HepG2 (cell line): Measurements from ENCODE around the gene APOC4. TPM values are rescaled to one million over a fixed set of nuclear protein-coding genes. Genes with fewer than 3 reads are reported as not detected.

Experiments
- GATAD2A ChIP-seq: IDR thresholded peaks from 2 replicates; pipeline ENCODE4 v1.6.1; 2016
- HNRNPL ChIP-seq: fragments of 200-400 bp; formaldehyde crosslinking; IDR thresholded peaks from 2 replicates; pipeline ENCODE4 v1.6.1; 2017; ENCODE audit warnings: mild to moderate bottlenecking, low read depth, low read length
- HOXA7 ChIP-seq: sonication (generic); formaldehyde crosslinking; IDR thresholded peaks from 2 replicates; pipeline ENCODE4 v1.8.1; 2022; ENCODE audit warnings: mild to moderate bottlenecking, missing genetic modification reagents, moderate library complexity
- KLF12 ChIP-seq: sonication (generic); formaldehyde crosslinking; IDR thresholded peaks from 2 replicates; pipeline ENCODE4 v1.4.0; 2020; ENCODE audit warnings: missing genetic modification reagents, borderline replicate concordance
- MIER3 ChIP-seq: IDR thresholded peaks from 2 replicates; pipeline ENCODE4 v1.6.1; 2016; ENCODE audit warnings: missing compliant biosample characterization, borderline replicate concordance
- NCOA2 ChIP-seq: sonication (generic); formaldehyde crosslinking; IDR thresholded peaks from 2 replicates; pipeline ENCODE4 v1.8.0; 2022; ENCODE audit warnings: inconsistent platforms
- POGZ ChIP-seq: sonication (generic); formaldehyde crosslinking; IDR thresholded peaks from 2 replicates; pipeline ENCODE4 v1.4.0; 2020; ENCODE audit warnings: mild to moderate bottlenecking, missing genetic modification reagents
- REL ChIP-seq: sonication (generic); formaldehyde crosslinking; conservative IDR thresholded peaks from 2 replicates; pipeline ENCODE4 v1.8.0; 2022; ENCODE audit warnings: mild to moderate bottlenecking, missing genetic modification reagents, moderate library complexity
- XRCC5 ChIP-seq: fragments of 200-400 bp; formaldehyde crosslinking; optimal IDR thresholded peaks from 2 replicates; pipeline ENCODE3; 2017; ENCODE audit warnings: mild to moderate bottlenecking, low read length
- ZNF136 ChIP-seq: sonication (generic); formaldehyde crosslinking; IDR thresholded peaks from 2 replicates; pipeline ENCODE4 v1.8.1; 2022; ENCODE audit warnings: low read depth, mild to moderate bottlenecking, moderate library complexity, missing genetic modification reagents
- ZNF598 ChIP-seq: sonication (generic); formaldehyde crosslinking; IDR thresholded peaks from 2 replicates; pipeline ENCODE4 v1.5.1; 2020; ENCODE audit warnings: mild to moderate bottlenecking, missing genetic modification reagents, borderline replicate concordance
- ZNF616 ChIP-seq: sonication (generic); formaldehyde crosslinking; IDR thresholded peaks from 2 replicates; pipeline ENCODE4 v1.5.0; 2020; ENCODE audit warnings: low read depth, mild to moderate bottlenecking, missing genetic modification reagents
- ZNF749 ChIP-seq: sonication (generic); formaldehyde crosslinking; IDR thresholded peaks from 2 replicates; pipeline ENCODE4 v1.8.0; 2022; ENCODE audit warnings: mild to moderate bottlenecking, missing genetic modification reagents, moderate library complexity, borderline replicate concordance
- ZSCAN22 ChIP-seq: sonication (generic); formaldehyde crosslinking; IDR thresholded peaks from 2 replicates; pipeline ENCODE4 v1.4.0; 2020; ENCODE audit warnings: mild to moderate bottlenecking, missing genetic modification reagents
- polyA plus RNA-seq, 8 experiments: library from polyadenylated mRNA; depleted of rRNA in 3 of 8; stranded (reverse) in 7 of 8; unstranded in 1 of 8; fragments of >200 nt; fragmentation: Illumina TruSeq in 4 of 8; extraction: Trizol in 4 of 8; gene quantifications; 2 replicates each; pipeline versions ENCODE4 v1.2.1 to v1.2.3, GENCODE V29; 2011 to 2016; ENCODE audit warnings: low read depth in 4 of 8, missing spikeins in 1 of 8, mixed read lengths in 1 of 8; ENCODE audit not compliant: insufficient read depth in 1 of 8
- total RNA-seq, 5 experiments: library from RNA; depleted of rRNA; stranded (reverse); fragments of >200 nt; fragmentation: Illumina TruSeq; extraction: Trizol; gene quantifications; 2 replicates each; pipeline ENCODE4 v1.2.3, GENCODE V29; 2016; ENCODE audit warnings: low read depth in 1 of 5
- TF ChIP-seq, protein P1 (sequence below), 2 experiments: sonication (generic) in 1 of 2; formaldehyde crosslinking in 1 of 2; IDR thresholded peaks; 2 replicates each; pipeline versions ENCODE4 v1.5.1 to v1.6.1; 2011 to 2020; ENCODE audit warnings: borderline replicate concordance in 1 of 2, low read depth in 1 of 2, low read length in 1 of 2, mild to moderate bottlenecking in 1 of 2, missing genetic modification reagents in 1 of 2, moderate library complexity in 1 of 2
- TF ChIP-seq, protein P2 (sequence below): sonication (generic); formaldehyde crosslinking; IDR thresholded peaks from 2 replicates; pipeline ENCODE4 v1.5.0; 2020; ENCODE audit warnings: missing genetic modification reagents
- TF ChIP-seq, protein P3 (sequence below): sonication (generic); formaldehyde crosslinking; IDR thresholded peaks from 2 replicates; pipeline ENCODE4; 2020; ENCODE audit warnings: missing genetic modification reagents, mild to moderate bottlenecking, borderline replicate concordance
- TF ChIP-seq, protein P4 (sequence below): IDR thresholded peaks from 2 replicates; pipeline ENCODE4 v1.4.0; 2020; ENCODE audit warnings: mild to moderate bottlenecking, missing genetic modification reagents
- TF ChIP-seq, protein P5 (sequence below): sonication (generic); formaldehyde crosslinking; IDR thresholded peaks from 2 replicates; pipeline ENCODE4 v1.4.0; 2020; ENCODE audit warnings: missing genetic modification reagents; ENCODE audit errors: not compliant biosample characterization

Gene APOC4
- total and polyA plus RNA-seq, 2 of the 13 experiments (the other 11 are each of a cell fraction or from before 2014, with no cell fraction given): 0.46 TPM; not detected in 1

DNA sequence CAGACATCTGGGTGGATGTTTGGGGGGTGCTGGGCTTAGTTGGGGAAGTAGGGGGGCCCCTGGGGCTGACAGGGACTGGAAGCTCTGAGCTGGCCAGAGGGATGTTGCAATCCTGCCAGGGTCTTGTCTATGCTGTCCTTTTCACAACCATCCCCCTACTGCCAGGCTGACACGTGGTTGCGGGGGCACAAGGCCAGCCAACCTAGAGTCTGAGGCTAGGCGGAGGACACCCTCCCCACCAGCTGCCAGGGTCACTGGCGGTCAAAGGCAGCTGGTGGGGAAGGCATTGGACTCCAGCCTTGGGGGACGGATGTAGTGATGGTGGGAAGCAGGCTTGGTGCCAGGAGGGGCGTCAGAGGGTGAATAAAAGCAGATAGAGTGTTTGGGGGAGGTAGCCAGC is 29.2 kb upstream of the APOC4 start (continued):
- TF ChIP-seq XRCC5 (no peak), POGZ (CRISPR knock-in tag) (no peak; the same call in 1 of the 2 replicates), ZNF136 (CRISPR knock-in tag) (no peak), MIER3 (CRISPR knock-in tag) (peak; percentile 92; the same call in 1 of the 2 replicates), HOXA7 (0 out of 2 replicates have a peak, but pooled peaks have one; percentile 68), ZSCAN22 (CRISPR knock-in tag) (no peak), ZNF749 (no peak), HNRNPL (peak; percentile 94), NCOA2 (peak; percentile 82), KLF12 (CRISPR knock-in tag) (no peak), GATAD2A (peak; percentile 97), REL (CRISPR knock-in tag) (no peak), ZNF616 (CRISPR knock-in tag) (no peak), ZNF598 (no peak)
- TF ChIP-seq, protein P1, sequence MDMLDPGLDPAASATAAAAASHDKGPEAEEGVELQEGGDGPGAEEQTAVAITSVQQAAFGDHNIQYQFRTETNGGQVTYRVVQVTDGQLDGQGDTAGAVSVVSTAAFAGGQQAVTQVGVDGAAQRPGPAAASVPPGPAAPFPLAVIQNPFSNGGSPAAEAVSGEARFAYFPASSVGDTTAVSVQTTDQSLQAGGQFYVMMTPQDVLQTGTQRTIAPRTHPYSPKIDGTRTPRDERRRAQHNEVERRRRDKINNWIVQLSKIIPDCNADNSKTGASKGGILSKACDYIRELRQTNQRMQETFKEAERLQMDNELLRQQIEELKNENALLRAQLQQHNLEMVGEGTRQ (IDR thresholded peaks at IDR 0.05; ENCODE audit: low read depth, low read length): 0 out of 2 replicates have a peak, but pooled peaks have one; percentile 13
- TF ChIP-seq, protein P1 (CRISPR knock-in tag; IDR thresholded peaks at IDR 0.05; ENCODE audit: borderline replicate concordance): peak; percentile 58; the same call in 1 of the 2 replicates
- TF ChIP-seq, protein P2, sequence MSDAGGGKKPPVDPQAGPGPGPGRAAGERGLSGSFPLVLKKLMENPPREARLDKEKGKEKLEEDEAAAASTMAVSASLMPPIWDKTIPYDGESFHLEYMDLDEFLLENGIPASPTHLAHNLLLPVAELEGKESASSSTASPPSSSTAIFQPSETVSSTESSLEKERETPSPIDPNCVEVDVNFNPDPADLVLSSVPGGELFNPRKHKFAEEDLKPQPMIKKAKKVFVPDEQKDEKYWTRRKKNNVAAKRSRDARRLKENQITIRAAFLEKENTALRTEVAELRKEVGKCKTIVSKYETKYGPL (CRISPR knock-in tag): no peak
- TF ChIP-seq, protein P3, sequence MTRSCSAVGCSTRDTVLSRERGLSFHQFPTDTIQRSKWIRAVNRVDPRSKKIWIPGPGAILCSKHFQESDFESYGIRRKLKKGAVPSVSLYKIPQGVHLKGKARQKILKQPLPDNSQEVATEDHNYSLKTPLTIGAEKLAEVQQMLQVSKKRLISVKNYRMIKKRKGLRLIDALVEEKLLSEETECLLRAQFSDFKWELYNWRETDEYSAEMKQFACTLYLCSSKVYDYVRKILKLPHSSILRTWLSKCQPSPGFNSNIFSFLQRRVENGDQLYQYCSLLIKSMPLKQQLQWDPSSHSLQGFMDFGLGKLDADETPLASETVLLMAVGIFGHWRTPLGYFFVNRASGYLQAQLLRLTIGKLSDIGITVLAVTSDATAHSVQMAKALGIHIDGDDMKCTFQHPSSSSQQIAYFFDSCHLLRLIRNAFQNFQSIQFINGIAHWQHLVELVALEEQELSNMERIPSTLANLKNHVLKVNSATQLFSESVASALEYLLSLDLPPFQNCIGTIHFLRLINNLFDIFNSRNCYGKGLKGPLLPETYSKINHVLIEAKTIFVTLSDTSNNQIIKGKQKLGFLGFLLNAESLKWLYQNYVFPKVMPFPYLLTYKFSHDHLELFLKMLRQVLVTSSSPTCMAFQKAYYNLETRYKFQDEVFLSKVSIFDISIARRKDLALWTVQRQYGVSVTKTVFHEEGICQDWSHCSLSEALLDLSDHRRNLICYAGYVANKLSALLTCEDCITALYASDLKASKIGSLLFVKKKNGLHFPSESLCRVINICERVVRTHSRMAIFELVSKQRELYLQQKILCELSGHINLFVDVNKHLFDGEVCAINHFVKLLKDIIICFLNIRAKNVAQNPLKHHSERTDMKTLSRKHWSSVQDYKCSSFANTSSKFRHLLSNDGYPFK: no peak
- TF ChIP-seq, protein P4, sequence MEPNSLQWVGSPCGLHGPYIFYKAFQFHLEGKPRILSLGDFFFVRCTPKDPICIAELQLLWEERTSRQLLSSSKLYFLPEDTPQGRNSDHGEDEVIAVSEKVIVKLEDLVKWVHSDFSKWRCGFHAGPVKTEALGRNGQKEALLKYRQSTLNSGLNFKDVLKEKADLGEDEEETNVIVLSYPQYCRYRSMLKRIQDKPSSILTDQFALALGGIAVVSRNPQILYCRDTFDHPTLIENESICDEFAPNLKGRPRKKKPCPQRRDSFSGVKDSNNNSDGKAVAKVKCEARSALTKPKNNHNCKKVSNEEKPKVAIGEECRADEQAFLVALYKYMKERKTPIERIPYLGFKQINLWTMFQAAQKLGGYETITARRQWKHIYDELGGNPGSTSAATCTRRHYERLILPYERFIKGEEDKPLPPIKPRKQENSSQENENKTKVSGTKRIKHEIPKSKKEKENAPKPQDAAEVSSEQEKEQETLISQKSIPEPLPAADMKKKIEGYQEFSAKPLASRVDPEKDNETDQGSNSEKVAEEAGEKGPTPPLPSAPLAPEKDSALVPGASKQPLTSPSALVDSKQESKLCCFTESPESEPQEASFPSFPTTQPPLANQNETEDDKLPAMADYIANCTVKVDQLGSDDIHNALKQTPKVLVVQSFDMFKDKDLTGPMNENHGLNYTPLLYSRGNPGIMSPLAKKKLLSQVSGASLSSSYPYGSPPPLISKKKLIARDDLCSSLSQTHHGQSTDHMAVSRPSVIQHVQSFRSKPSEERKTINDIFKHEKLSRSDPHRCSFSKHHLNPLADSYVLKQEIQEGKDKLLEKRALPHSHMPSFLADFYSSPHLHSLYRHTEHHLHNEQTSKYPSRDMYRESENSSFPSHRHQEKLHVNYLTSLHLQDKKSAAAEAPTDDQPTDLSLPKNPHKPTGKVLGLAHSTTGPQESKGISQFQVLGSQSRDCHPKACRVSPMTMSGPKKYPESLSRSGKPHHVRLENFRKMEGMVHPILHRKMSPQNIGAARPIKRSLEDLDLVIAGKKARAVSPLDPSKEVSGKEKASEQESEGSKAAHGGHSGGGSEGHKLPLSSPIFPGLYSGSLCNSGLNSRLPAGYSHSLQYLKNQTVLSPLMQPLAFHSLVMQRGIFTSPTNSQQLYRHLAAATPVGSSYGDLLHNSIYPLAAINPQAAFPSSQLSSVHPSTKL (CRISPR knock-in tag): peak; percentile 85
- TF ChIP-seq, protein P5, sequence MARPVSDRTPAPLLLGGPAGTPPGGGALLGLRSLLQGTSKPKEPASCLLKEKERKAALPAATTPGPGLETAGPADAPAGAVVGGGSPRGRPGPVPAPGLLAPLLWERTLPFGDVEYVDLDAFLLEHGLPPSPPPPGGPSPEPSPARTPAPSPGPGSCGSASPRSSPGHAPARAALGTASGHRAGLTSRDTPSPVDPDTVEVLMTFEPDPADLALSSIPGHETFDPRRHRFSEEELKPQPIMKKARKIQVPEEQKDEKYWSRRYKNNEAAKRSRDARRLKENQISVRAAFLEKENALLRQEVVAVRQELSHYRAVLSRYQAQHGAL (CRISPR knock-in tag): no peak
